HG02610 (cell line): Measurements from ENCODE around the gene ABCA9.
"Not testable (repeated sequence)": the region's sequence is repeated elsewhere in the genome, so short reads cannot be mapped to it uniquely, and the experiment has no call there.

Experiments
- ATAC-seq: cut with Tn5 transposase; IDR thresholded peaks from one replicate; pipeline ENCODE4 v1.9.1; 2021; ENCODE audit warnings: mild to moderate bottlenecking, moderate library complexity; ENCODE audit not compliant: unreplicated experiment

The ABCA9 gene

DNA sequence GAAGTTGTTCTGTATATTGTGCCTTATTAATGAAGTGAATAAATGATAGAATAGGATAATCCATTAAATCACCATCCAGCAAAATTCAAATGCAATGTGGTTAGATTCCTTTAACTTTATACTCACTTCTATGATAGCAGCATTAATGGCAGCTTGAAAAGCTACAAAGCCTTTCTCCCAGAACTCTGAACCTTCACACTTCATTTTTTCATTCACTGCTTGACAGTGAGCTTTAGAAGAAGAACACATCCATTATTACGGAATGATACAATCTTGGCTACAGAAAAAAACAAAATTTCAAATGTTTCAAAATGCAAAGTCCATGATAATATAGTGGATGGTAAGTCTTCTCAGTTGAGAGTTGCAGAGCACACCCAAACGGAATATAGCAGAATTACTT, 16.4 kb downstream of the ABCA9 start:
- no peak for ATAC-seq

DNA sequence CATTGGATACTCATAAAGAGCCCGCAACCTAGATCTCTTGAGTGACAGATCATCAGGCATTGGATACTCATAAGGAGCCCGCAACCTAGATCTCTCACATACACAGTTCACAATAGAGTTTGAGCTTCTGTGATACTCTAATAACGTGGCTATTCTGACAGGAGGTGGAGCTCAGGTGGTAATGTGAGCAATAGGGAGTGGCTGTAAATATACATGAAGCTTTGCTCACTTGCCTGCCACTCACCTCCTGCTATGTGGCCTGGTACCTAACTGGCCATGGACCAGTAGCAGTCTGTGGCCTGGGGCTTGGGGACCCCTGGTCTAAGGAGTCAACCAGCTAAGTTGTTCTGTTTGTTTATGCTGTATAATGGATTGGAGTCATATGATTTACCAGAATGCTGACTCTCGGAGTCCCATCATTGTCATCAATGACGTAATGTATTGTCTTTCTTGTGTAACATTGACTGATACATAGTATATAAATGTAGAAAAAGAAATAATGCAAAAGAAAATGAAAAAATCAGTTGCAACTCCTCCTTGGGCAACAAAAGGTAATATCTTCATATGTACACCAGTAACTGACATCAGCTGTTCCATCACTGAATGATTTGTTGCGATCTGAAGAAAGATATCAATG, 17.5 kb downstream of the ABCA9 start:
- no peak for ATAC-seq

DNA sequence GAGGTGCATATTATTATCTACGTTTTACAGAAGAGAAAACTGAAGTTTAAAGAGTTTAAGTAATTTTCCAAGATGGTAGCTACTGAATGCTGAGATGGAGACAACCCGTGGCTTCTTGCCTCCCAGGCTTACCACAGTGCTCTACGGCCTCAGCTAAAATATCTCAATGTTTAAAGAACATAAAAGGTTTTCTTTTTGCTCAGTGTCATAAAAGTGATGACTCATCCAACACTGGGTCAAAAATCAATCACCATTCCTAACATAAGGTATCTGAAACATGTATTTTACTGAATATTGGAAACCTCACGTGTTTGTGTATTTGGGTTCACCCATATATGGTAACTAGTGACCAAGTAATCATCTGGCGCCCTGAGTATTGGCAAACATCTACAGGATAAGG, 18.4 kb downstream of the ABCA9 start:
- no peak for ATAC-seq

DNA sequence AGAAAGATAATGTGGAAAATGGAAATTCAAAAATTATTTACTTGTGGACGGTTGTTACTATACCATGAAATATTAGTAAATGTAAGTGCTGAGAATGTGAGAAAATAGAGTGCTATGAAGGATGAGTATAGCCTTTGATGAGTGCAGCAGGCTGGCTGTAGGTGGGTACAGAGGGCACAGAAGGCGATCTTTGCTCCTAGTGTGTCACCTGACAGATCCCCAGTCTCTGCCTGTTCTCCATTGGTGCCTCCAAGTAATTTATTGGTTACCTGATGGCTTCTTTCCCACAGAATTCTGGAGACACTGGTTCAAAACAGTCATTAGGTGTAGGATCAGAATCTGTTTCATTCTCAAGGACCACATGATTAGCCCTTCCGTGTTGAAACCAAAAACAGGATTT, 28.9 kb downstream of the ABCA9 start:
- no peak for ATAC-seq

DNA sequence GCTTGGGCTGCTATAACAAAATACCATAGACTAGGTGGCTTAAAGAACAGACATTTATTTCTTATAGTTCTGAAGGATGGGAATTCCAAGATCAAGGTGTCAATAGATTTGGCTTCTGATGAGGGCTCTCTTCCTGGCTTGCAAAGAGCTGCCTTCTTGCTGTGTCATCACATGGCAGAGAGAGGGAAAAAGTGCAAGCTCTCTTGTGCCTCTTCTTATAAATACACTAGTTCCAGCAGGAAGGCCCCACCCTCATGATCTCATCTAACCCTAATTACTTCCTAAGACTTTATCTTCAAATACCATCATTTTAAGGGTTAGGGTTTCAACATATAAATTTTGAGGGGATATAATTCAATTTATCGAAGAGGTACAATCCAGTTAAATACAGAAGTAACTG, 30.6 kb downstream of the ABCA9 start:
- no peak for ATAC-seq

DNA sequence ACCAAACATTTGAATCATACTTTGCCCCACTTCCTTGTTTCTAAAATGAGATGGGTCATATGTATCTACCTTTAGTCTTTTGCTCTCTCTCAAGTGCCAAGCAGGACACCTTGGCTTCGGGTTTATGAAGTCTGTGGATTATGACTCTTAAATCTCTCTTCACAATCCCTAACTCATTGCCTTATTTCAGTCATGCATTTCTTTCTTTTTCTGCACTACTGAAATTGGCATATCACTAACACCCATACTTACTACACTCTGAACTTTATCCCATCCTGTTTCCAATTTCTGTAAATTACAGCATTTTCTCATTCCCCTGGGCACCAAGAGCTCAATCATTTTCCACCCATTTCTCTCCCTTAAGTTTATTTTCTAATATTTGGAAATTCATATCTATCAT, 42.0 kb downstream of the ABCA9 start:
- no peak for ATAC-seq

DNA sequence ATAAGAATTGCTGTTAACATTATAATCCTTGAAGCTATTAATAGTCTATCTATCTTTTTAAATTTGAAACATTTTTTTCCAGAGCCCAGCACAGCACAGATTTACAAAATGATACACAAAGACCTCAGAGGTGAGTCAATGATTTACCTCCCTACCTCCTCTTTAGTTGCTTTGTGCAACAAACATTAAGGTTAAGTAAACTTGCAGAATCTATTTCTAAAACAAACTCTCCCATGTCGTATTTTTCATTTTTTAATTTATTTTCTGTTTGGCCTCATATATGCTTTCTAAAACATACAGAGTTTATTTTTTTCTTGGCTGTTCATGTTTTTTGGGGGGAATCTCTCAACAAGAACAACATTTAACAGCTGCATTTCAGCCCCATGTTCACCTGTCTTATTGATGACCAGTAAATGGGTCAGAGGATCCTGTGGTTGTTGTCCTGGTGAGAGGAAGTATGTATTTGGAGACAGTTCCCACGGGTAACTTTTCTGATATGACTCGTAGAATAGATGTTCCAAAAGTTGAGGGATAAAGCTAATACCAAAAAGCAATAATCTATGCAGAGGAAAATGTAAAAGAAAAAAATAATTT, 42.6 kb downstream of the ABCA9 start:
- ATAC-seq = no peak

DNA sequence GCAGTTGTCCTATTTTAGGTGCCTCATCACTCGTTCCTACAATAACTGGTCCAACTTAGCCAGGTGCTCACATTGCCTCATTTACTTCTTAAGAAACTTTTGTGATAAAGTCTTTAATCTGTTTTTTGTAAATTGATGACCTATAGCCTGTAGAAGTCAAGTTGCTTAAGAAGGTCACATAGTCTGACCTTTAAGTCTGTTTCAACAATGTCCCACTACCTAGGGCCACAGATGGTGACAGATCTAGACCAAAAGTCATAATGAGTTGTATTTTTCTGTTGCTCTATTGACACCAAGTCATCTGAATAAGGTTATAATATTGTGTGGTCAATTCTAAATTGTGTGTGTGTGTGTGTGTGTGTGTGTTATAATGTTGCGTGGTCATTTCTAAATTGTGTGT, 45.1 kb downstream of the ABCA9 start:
- ATAC-seq = no peak

DNA sequence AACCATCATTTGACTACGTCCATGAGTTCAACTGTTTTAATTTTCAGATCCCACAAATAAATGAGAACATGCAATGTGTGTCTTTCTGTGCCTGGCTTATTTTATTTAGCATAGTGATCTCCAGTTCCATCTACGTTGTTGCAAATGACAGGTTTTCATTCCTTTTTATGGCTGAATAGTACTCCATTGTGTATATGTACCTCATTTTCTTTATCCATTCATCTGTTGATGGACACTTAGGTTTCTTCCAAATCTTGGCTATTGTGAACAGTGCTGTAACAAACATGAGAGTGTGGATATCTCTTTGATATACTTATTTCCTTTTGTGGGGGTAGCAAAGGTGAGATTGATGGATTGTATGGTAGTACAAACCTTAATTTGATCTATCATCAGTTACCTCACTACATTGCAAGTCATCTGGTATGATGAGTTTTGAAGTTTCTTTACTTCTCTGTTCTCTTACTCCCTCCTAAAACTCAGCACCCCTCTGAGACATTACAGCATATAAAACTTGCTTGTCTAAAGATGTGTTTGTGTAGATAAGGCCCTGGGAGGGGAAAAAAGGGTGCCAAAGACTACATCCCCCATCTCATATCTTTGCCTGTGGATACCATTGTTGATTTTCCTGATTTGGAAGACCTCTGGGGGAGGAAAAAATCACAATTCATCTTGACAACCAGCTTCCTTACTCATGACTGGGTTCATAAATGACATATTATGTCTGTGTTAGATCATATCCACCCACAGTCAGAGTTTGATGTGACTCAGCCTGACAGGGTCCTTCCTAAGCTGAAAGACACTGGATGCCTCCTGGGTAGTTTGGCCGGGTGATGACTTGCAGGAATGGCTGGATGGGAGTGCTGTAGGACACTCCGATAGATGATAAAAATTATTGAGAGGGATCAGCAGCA, 47.6 kb downstream of the ABCA9 start:
- no peak for ATAC-seq

DNA sequence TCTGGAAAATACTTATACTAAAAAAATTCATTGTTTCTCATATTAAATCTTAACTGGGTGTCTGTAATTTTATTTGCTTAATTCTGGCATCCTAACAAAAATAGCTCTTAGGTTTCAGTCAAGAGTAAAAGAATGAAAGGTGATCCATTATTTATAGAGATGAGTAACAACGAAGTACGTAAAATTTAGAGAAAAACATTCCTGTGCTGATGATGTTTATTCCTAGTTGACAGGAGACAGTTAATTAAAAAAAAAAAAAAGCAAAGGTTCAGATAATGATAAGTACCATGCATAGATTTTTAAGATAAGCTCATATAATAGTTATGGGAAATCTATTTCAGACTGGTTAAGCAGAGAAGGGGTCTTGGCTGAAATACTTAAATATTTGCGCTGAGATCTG, 50.8 kb downstream of the ABCA9 start:
- ATAC-seq = no peak

DNA sequence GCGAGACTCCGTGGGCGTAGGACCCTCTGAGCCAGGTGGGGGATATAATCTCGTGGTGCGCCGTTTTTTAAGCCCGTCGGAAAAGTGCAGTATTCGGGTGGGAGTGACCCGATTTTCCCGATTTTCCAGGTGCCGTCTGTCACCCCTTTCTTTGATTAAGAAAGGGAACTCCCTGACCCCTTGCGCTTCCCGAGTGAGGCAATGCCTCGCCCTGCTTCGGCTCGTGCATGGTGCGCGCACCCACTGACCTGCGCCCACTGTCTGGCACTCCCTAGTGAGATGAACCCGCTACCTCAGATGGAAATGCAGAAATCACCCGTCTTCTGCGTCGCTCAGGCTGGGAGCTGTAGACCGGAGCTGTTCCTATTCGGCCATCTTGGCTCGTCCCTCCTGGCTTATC, 56.0 kb downstream of the ABCA9 start:
- ATAC-seq = not testable (repeated sequence)

DNA sequence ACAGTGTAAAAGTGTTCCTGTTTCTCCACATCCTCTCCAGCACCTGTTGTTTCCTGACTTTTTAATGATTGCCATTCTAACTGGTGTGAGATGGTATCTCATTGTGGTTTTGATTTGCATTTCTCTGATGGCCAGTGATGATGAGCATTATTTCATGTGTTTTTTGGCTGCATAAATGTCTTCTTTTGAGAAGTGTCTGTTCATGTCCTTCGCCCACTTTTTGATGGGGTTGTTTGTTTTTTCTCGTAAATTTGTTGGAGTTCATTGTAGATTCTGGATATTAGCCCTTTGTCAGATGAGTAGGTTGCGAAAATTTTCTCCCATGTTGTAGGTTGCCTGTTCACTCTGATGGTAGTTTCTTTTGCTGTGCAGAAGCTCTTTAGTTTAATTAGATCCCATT, 61.0 kb downstream of the ABCA9 start:
- ATAC-seq = not testable (repeated sequence)

DNA sequence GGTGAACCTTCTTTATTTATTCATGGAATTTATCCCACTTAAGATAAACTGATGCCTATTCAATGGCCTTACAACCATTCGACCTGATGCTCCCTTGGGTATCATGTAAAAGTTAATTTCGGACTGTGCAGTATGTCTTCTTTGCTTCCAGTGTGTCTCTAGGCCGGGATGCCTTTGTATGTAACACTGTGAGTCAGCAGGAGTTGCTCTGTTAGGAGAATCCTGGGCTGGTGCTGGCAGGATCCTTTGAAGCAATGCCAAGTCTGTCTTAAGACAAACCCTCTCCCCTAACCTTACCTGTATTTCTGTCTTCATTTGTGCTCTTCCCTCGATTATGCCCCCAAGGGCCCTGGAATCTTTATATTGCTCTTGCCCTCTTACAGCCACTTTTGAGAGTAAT, 67.6 kb downstream of the ABCA9 start:
- no peak for ATAC-seq

DNA sequence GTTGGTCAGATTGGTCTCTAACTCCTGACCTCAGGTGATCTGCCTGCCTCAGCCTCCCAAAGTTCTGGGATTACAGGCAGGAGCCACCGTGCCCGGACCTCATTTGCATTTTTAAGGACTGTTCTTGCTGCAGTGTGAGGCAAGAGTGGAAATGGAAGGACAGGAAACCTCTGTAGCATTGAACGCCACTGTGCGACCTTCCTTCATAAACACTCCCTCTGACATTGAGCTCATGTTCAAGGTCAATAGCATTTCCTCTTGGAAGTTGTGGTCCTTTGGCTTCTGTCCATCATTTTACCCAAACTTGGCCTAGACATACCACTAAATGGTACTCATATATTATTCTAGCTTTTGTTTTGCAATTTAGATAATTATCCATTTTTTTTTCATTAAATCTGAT, 72.8 kb downstream of the ABCA9 start:
- ATAC-seq = no peak

DNA sequence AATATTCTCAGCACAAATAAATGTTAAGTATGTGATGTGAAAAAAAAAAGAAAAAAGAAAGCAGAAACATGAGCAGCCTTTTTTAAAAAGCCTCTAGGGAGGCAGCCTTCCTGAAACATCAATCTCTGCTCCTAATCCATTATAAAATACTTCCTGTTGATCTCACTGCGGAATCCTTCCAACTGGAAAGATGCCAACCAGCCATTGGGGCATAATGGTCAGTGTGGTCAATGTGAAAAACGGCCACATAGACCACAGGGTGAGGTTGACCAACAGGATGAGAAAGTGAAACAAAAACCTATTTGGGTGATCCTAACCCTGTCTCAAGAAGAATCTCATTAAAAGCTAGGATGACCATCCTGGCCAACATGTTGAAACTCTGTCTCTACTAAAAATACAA, 79.4 kb downstream of the ABCA9 start:
- ATAC-seq = no peak

DNA sequence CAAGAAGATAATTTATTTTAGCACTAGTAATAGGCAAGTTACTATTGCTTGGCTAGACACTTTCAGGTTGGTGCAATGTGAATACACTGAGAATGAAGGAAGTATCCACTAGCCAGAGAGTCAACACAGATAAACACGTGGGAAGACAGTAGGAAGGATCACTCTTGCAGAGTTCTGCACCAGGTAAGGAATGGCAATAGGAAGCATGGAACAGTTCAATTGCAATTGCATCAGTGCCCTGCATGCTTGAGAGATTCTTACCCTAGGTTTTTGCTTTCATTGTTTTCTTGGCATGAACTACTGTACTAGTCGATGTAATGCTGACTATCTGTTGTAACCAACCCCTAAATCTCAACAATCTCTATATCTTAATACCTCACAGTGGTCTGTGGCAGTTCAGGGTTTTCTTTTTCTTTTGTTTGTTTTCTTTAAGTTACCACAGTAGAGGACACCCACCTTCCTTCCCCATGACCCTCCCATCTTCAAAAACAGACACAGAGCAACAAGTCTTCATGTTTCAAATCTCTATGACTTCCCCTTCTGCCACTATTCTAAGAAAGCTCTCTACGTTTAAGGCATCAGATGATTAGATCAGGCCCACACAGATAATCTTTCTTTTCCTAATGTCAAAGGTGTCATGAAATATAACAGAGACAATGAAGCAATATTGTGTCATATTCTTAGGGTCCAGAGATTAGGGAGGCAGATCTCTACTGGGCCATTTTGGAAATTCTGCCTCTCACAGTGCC, 87.5 kb downstream of the ABCA9 start:
- ATAC-seq = no peak

DNA sequence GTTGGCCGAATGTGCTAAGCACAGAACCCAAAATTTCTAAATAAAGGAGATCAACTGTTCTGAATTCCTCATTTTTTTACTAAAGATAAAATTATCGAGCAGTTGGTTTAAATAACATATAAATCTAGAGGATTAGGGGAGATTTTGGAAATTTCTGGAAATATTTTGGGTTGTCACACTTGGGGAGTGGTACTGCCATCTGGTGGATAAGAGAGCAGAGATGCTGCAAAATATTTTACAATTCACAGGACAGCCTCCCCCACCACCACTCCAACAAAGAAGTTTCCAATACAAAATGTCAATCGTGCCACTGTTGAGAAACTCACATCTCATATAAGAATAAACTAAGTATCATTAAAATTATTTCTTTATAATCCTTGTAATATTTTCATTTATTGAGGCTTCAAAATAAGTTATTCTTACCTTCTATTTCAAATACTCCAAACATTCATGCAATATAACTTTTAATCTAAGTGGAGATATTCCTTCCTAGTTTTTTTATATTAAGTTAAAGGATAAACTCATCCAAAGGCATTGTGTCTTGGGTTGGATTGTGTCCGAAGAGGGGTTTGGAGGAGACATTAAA, 88.5 kb downstream of the ABCA9 start:
- ATAC-seq = no peak

DNA sequence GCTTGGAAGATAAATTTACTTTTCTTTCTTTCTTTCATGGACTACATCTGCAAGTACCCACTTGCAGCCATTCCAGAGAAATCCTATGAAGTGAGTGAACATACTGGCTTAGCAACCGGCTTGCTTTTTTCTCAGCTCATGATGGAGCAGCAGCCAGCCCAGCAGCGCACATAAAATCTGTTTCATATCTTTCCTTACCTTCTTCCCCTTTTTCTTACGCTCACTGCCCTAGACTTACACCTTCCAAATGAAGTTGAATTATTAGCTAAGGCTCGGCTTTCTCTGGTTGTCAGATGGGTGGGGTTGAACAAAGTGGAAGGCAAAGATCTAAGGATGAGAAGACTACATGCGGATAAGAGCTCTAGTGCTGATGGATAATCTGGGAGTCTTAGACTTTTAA, 91.6 kb downstream of the ABCA9 start:
- no peak for ATAC-seq

DNA sequence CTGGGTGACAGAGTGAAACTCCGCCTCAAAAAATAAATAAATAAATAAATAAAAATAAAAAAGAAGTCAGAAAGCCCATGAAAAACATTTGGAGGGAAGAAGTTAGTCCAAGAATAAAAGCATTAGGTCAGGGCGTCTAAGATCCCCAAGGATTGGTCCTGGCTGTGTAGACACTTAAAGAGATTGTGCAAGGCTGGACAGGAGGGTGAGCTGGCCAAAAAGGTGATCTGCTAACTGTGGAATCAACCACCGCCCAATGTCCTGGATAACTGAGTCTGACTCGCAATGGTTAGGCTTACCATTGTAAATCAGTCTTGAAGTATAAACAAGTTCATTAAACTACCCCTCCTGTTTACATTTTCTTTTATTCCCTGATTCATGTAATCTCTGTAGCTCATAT, 96.8 kb downstream of the ABCA9 start:
- ATAC-seq = no peak

DNA sequence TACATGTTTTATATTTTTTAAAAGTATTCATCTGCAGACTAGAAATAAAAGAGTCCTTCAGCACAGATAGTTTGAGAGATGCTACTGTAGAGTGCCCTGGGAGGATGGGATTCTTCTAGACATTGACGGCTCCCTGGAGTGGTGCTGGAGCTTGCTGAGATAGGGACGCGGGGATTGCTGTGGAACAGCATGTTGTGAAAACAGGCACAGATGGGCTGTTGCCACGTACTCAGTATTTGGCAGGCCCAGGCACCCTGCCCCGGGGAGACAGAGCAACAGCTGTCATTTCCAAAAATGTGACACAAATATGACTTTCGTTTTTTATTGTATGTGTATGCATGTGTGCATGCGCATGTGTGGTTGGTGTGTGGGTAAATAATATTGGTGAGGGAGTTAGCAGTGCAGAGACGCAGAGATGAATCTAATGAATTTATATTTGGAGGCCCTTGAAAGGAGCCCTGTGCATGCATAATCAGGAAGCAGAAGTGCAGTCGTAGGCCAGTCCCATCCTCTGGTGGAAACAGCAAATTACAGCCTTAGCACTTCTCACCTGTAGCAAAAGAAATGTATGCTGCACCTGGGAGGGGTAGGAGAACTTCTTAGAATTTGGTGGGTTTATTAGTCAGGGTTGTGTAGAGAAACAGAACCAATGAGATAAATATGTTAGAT, 99.4 kb downstream of the ABCA9 start:
- ATAC-seq = no peak

DNA sequence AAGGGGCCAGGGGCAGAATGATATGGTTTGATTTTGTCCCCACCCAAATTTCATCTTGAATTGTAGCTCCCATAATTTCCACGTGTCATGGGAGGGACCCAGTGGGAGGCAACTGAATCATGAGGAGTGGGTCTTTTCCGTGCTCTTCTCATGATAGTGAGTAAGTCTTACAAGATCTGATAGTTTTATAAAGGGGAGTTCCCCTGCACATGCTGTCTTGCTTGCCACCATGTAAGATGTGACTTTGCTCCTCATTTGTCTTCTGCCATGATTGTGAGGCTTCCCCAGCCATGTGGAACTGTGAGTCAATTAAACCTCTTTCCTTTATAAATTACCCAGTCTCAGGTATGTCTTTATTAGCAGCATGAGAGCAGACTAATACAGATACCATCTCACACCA, 101.6 kb downstream of the ABCA9 start:
- ATAC-seq = not testable (repeated sequence)
